HepG2 (cell line): ENCODE results near the gene CTSO.

ENCODE experiments used
- CEBPB ChIP-seq: IDR thresholded peaks from 2 replicates; pipeline ENCODE4 v1.6.1; 2011; ENCODE audit warnings: low read depth, low read length, improper control_type of control experiment, borderline replicate concordance
- CREB1 ChIP-seq, 2 experiments: fragments of 450-650 bp in 1 of 2; IDR thresholded peaks; 2 replicates each; pipeline ENCODE4 v1.6.1; 2016 to 2017; ENCODE audit warnings: control low read depth in 1 of 2, mild to moderate bottlenecking in 1 of 2, missing compliant biosample characterization in 1 of 2, missing genetic modification characterization in 1 of 2
- CTCF ChIP-seq: sonication (generic); formaldehyde crosslinking; IDR thresholded peaks from 2 replicates; pipeline ENCODE4 v1.5.0; 2020; ENCODE audit warnings: mild to moderate bottlenecking, missing genetic modification reagents, moderate library complexity
- EP300 ChIP-seq, 3 experiments: sonication (generic) in 1 of 3; formaldehyde crosslinking in 1 of 3; IDR thresholded peaks; 2 replicates each; pipeline versions ENCODE4 v1.5.1 to v1.6.1; 2011 to 2020; ENCODE audit warnings: low read depth in 2 of 3, low read length in 2 of 3, borderline replicate concordance in 1 of 3, improper control_type of control experiment in 1 of 3, mild to moderate bottlenecking in 1 of 3, missing genetic modification reagents in 1 of 3, moderate library complexity in 1 of 3
- EZH2 ChIP-seq: conservative IDR thresholded peaks from 2 replicates; pipeline ENCODE4 v1.6.1; 2012; ENCODE audit warnings: mild to moderate bottlenecking, low read depth, low read length, moderate library complexity
- FOXK2 ChIP-seq: fragments of 450-650 bp; IDR thresholded peaks from 2 replicates; pipeline ENCODE4 v1.6.1; 2016
- JUND ChIP-seq: sonication (generic); formaldehyde crosslinking; IDR thresholded peaks from 2 replicates; pipeline ENCODE4 v1.8.0; 2022; ENCODE audit warnings: mild to moderate bottlenecking, missing genetic modification reagents
- POLR2A ChIP-seq, 2 experiments: IDR thresholded peaks; 2 replicates each; pipeline ENCODE4 v1.6.1; 2011; ENCODE audit warnings: low read depth in 2 of 2, low read length in 2 of 2, mild to moderate bottlenecking in 1 of 2, moderate library complexity in 1 of 2; ENCODE audit not compliant: insufficient read depth in 1 of 2
- SIN3A ChIP-seq: IDR thresholded peaks from 2 replicates; pipeline ENCODE4 v1.6.1; 2011; ENCODE audit warnings: low read depth, mild to moderate bottlenecking, control low read depth, low read length, borderline replicate concordance
- USF2 ChIP-seq, 2 experiments: sonication (generic) in 1 of 2; formaldehyde crosslinking in 1 of 2; IDR thresholded peaks; 2 replicates each; pipeline versions ENCODE4 v1.5.1 to v1.6.1; 2011 to 2020; ENCODE audit warnings: borderline replicate concordance in 1 of 2, low read depth in 1 of 2, low read length in 1 of 2, mild to moderate bottlenecking in 1 of 2, missing genetic modification reagents in 1 of 2, moderate library complexity in 1 of 2
- ZMYM2 ChIP-seq: sonication (generic); formaldehyde crosslinking; IDR thresholded peaks from 2 replicates; pipeline ENCODE4 v1.8.0; 2022; ENCODE audit warnings: mild to moderate bottlenecking, missing genetic modification reagents

- TF ChIP-seq CTCF (CRISPR knock-in tag), result no peak
- no peak for TF ChIP-seq POLR2A (IDR thresholded peaks at IDR 0.05; ENCODE audit: insufficient read depth in 1 of 2, low read depth in 2 of 2, low read length in 2 of 2)
- TF ChIP-seq CEBPB, result no peak
- TF ChIP-seq JUND, result no peak
- no peak for TF ChIP-seq USF2 (IDR thresholded peaks at IDR 0.05; ENCODE audit: low read depth, low read length)
- no peak for TF ChIP-seq USF2 (CRISPR knock-in tag; IDR thresholded peaks at IDR 0.05; ENCODE audit: borderline replicate concordance)
- no peak for TF ChIP-seq SIN3A
- no peak for TF ChIP-seq EZH2
- TF ChIP-seq ZMYM2, result no peak
- no peak for TF ChIP-seq FOXK2
- no peak for TF ChIP-seq CREB1 (IDR thresholded peaks at IDR 0.05)
- no peak for TF ChIP-seq CREB1 (CRISPR knock-in tag; IDR thresholded peaks at IDR 0.05)
- no peak for TF ChIP-seq EP300 (IDR thresholded peaks at IDR 0.05; ENCODE audit: low read depth in 2 of 2, low read length in 2 of 2)
- TF ChIP-seq EP300 (CRISPR knock-in tag; IDR thresholded peaks at IDR 0.05; ENCODE audit: borderline replicate concordance), result no peak
Observed at GRCh38 chr4:155952501-155952901, 1.2 kb downstream of the CTSO start.
